GM13977 (cell line): ENCODE results near the gene COMMD3.

Experiments
- DNase-seq: peaks from one replicate; pipeline ENCODE4 v3.0.0; 2012; ENCODE audit warnings: low spot score
- CTCF ChIP-seq: IDR thresholded peaks from 2 replicates; pipeline ENCODE4 v1.5.1; 2012; ENCODE audit warnings: mild to moderate bottlenecking, control low read depth; ENCODE audit not compliant: insufficient read depth; ENCODE audit errors: extremely low read depth, missing control alignments
- in situ Hi-C: fragments of 300-500 bp; cut with MboI; formaldehyde crosslinking; loops from one replicate; pipeline ENCODE4 v1.12.0; 2022; ENCODE audit warnings: low sequenced_read_pairs, low pct_unique_long_range_greater_than_20kb, mixed read lengths, inconsistent platforms; ENCODE audit not compliant: unreplicated experiment

COMMD3 gene

DNA sequence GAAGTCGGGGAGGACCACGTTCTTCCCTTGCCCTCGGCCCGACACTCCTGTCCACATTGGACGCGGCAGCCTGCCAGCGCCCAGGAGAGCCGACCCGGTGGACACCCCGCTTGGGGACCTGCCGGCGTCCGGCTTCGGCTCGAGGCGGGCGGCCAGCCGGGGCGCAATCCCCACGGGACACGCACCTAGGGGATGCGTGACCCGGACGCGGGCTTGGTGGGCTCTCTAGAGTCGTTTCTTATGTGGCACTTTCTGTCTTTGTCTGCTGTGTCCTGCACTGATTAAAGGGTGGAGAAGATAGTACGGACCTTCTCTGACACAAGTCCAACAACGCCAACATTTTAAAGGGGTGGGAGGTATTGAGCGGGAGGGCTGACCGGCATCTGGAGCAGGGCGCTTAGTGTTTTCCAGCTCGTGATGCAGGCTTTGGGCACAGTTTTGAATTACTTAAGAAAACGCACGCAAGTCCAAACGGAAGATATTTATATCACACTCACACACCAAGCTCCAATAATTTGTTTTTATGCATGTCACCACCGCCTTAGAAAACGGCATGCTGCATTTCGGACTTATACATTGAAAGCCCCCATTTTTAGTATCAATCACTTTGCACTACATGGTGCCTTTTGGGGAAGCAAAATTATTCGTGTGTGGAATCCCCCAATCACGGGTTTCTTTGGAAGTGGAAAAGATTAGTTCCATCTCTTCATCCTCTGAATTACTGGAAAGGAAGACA lies 25.2 kb downstream of the COMMD3 start:
- DNase-seq: peak; percentile 50
- TF ChIP-seq CTCF: no peak
- in situ Hi-C loops: no loop called here

GRCh38 chr10:22341926-22342196 lies 25.7 kb downstream of the COMMD3 start:
- in situ Hi-C loops: no loop called here
- no peak for TF ChIP-seq CTCF
- DNase-seq: no peak

DNA sequence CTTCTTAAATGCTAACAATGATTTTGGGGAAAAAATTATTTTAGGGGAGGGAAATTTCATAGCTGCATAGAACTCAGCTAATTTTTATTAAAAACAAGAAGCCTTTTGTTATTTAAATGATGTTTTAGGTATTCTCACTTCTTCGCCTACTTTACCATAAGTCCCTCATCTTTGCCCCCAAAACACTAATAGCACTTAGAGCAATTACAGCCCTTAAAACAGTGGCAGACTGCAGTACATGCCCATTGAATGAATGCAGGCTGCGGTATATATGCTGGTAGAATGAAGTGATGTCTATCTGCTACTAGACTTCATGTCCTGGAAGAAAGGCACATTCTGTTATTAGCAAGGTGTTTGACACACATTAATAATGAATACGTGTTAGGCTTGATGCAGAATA lies 26.2 kb downstream of the COMMD3 start:
- no peak for DNase-seq
- no peak for TF ChIP-seq CTCF
- in situ Hi-C loops: no loop called here

DNA sequence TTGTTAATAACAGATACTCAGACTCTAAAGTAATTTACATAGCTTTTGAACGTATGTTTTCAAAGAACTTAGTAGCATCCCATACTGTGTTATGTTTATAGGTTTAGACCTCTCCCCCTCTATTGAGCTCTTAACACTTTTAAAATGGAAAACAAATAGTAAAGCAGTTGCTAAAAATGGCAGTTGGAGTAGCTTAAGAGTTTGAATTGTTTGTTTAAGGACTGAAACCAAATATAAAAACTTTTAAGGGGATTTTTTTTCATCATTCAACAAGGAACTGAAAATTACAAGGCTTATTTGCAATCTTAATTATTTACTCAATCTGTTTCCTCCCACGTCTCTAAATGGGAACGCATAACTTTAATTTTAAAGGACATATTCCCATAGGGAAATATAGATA lies 27.5 kb downstream of the COMMD3 start:
- in situ Hi-C loops: no loop called here
- no peak for TF ChIP-seq CTCF
- DNase-seq: no peak

DNA sequence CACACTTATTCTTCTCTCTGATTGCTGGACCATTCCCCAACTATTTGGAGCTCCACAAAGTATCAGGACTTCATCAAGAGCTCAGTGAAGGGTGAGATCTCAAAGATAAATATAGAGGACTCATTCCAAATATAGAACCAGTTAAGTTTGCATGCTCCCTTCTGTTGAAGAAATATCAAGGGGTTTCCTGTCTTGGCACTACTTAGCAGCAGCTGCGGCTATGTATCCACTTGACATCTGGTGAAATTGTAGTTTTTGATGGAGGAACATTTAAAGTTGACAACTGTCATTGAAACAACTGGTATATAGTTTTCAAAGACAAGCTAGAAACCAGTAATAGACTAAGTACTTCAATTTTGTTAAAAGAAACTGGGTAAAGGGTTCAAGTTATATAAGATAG lies 28.1 kb downstream of the COMMD3 start:
- in situ Hi-C loops: no loop called here
- TF ChIP-seq CTCF: no peak
- no peak for DNase-seq

DNA sequence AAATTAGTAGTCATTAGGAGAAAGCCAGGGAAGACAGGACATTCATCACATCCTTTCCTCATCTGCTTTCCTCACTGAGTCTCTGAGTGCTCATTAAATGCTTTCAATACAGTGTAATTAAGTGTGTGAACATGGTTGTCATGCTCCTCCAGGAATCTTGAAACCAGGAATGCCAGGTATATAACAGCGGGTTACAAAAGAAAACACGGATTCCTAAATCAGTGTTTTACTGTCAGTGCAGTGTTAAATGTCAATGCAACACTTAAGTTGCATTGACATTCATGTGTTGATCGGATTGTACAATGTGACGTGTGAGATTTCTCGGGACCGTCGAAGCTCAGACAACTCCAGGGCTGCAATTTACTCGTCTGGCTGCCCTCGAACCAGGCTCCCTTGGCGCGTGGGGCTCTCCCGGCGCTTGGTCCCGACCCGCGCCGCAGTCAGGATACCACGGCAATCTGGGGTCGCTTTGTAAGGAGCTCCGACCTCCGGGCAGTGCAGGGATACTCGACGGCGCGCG lies 28.7 kb downstream of the COMMD3 start:
- in situ Hi-C loops: no loop called here
- no peak for DNase-seq
- no peak for TF ChIP-seq CTCF
